GM18499 (cell line): ENCODE results near the gene ZCCHC14.
"Not testable (repeated sequence)": the region's sequence is repeated elsewhere in the genome, so short reads cannot be mapped to it uniquely, and the experiment has no call there.

Experiments
- ATAC-seq: cut with Tn5 transposase; IDR thresholded peaks from one replicate; pipeline ENCODE4 v1.9.1; 2021; ENCODE audit warnings: moderate number of reproducible peaks; ENCODE audit not compliant: insufficient read depth, unreplicated experiment

Gene ZCCHC14

GRCh38 chr16:87498324-87499188, 5.7 kb upstream of the ZCCHC14 start:
- ATAC-seq = no peak

- not testable (repeated sequence) for ATAC-seq
Measured at GRCh38 chr16:87497767-87498290, 5.0 kb upstream of the ZCCHC14 start.

GRCh38 chr16:87497023-87497766, 4.4 kb upstream of the ZCCHC14 start:
- ATAC-seq = not testable (repeated sequence)

GRCh38 chr16:87496447-87496801, 3.6 kb upstream of the ZCCHC14 start:
- ATAC-seq = no peak

- ATAC-seq = no peak
Measured at GRCh38 chr16:87495578-87496446, 3.0 kb upstream of the ZCCHC14 start.

GRCh38 chr16:87493608-87494280, 920 bp upstream of the ZCCHC14 start:
- ATAC-seq = no peak

GRCh38 chr16:87492291-87492630, 563 bp downstream of the ZCCHC14 start:
- ATAC-seq = no peak

- ATAC-seq = no peak
Measured at GRCh38 chr16:87491522-87492290, 1.1 kb downstream of the ZCCHC14 start.

GRCh38 chr16:87490799-87491521, 1.9 kb downstream of the ZCCHC14 start:
- not testable (repeated sequence) for ATAC-seq

GRCh38 chr16:87490096-87490798, 2.6 kb downstream of the ZCCHC14 start:
- no peak for ATAC-seq

- no peak for ATAC-seq
Measured at GRCh38 chr16:87489434-87490045, 3.3 kb downstream of the ZCCHC14 start.

- ATAC-seq = not testable (repeated sequence)
Measured at GRCh38 chr16:87488960-87489359, 3.9 kb downstream of the ZCCHC14 start.

GRCh38 chr16:87487361-87487924, 5.4 kb downstream of the ZCCHC14 start:
- no peak for ATAC-seq

- ATAC-seq = no peak
Measured at GRCh38 chr16:87486713-87487247, 6.0 kb downstream of the ZCCHC14 start.

GRCh38 chr16:87486282-87486681, 6.5 kb downstream of the ZCCHC14 start:
- no peak for ATAC-seq

GRCh38 chr16:87485792-87486191, 7.0 kb downstream of the ZCCHC14 start:
- ATAC-seq = not testable (repeated sequence)
